ENCODE data around the gene NME4. TPM values are rescaled to one million over a fixed set of nuclear protein-coding genes. Genes with fewer than 3 reads are reported as not detected.

NME4 gene
- total RNA-seq, 1 experiment from 2014 or later, result 68.2 TPM

DNA sequence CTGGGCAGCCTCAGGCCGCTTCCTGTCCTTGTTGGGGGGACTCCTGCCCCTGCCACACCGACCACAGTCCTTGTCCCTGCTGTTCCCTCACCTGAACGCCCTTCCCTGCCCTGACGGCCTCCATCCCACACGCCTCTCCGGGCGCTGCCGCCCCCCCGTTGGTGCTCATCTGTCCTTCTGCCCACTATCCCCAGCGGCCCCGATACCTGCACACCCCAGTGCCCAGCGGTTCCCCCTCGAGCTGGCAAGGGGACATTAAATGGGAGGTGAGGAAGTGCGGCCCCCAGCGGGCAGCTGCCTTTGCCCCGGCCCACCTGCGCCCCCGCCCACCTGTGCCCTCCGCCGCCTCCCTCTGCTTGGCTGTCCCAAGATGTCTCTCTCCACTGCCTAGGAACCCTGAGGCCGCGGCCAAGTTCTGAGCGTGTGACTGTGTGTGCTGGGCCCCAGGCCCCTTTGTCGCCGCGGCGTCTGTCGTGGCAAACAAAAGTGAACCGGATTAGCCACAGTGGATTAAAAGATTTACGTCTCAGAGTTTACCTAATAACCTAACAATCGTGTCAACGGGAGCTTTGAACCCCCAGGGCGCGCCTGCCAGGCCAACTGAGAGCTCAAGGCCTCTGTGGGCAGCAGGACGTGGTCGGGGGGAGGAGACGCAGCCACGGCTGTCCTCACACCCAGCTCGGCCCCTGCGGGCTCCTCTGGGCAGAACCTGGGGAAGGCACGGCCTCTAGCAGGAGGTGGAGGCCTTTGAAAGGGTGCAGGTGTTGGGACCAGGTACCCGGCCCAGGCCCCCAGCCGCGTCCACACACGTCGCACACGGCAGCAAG lies 36.9 kb upstream of the NME4 start:
- Histone ChIP-seq H3K9ac (ENCODE audit: low read length) (no peak overlapping the region), H3K9me3 (ENCODE audit: control insufficient read depth in 1 of 2, insufficient read depth in 1 of 2, low read depth in 1 of 2, low read length in 2 of 2) (no peaks in the 10 kb centered on the region), H3K36me3 (ENCODE audit: control insufficient read depth in 1 of 2, insufficient read depth in 2 of 2, low read length in 2 of 2) (no peaks in the 10 kb centered on the region), H2AFZ (ENCODE audit: low read depth, low read length, poor library complexity, severe bottlenecking) (no peak overlapping the region), H3K27me3 (ENCODE audit: insufficient read depth, low read length) (no peaks in the 10 kb centered on the region), H4K20me1 (ENCODE audit: insufficient read depth) (no peaks in the 10 kb centered on the region), H3K27ac (ENCODE audit: low read depth, low read length) (no peak overlapping the region), H3K4me2 (ENCODE audit: low read length) (no peak overlapping the region), H3K79me2 (ENCODE audit: insufficient read depth, low read length) (no peaks in the 10 kb centered on the region), H3K9me2 (ENCODE audit: insufficient read depth) (no peaks in the 10 kb centered on the region), H3K4me1 (ENCODE audit: control insufficient read depth in 1 of 2, insufficient read depth in 2 of 2, low read length in 2 of 2) (no peaks in the 10 kb centered on the region), H3K4me3 (replicated peaks in 1 of 2; ENCODE audit: low read depth in 1 of 2, low read length in 2 of 2) (no peak overlapping the region)
- no peak for TF ChIP-seq SP1 (IDR thresholded peaks at IDR 0.05; ENCODE audit: low read depth)
- TF ChIP-seq CBX3 (IDR thresholded peaks at IDR 0.05; ENCODE audit: low read depth), result no peak
- TF ChIP-seq EZH2 (IDR thresholded peaks at IDR 0.05), result no peak
- TF ChIP-seq, protein P1, sequence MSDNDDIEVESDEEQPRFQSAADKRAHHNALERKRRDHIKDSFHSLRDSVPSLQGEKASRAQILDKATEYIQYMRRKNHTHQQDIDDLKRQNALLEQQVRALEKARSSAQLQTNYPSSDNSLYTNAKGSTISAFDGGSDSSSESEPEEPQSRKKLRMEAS (IDR thresholded peaks at IDR 0.05), result no peak
- no peak for TF ChIP-seq ELF1 (IDR thresholded peaks at IDR 0.05; ENCODE audit: borderline replicate concordance, low read depth)
- TF ChIP-seq, protein P2, sequence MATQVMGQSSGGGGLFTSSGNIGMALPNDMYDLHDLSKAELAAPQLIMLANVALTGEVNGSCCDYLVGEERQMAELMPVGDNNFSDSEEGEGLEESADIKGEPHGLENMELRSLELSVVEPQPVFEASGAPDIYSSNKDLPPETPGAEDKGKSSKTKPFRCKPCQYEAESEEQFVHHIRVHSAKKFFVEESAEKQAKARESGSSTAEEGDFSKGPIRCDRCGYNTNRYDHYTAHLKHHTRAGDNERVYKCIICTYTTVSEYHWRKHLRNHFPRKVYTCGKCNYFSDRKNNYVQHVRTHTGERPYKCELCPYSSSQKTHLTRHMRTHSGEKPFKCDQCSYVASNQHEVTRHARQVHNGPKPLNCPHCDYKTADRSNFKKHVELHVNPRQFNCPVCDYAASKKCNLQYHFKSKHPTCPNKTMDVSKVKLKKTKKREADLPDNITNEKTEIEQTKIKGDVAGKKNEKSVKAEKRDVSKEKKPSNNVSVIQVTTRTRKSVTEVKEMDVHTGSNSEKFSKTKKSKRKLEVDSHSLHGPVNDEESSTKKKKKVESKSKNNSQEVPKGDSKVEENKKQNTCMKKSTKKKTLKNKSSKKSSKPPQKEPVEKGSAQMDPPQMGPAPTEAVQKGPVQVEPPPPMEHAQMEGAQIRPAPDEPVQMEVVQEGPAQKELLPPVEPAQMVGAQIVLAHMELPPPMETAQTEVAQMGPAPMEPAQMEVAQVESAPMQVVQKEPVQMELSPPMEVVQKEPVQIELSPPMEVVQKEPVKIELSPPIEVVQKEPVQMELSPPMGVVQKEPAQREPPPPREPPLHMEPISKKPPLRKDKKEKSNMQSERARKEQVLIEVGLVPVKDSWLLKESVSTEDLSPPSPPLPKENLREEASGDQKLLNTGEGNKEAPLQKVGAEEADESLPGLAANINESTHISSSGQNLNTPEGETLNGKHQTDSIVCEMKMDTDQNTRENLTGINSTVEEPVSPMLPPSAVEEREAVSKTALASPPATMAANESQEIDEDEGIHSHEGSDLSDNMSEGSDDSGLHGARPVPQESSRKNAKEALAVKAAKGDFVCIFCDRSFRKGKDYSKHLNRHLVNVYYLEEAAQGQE (IDR thresholded peaks at IDR 0.05; ENCODE audit: low read depth), result no peak
- no peak for TF ChIP-seq TCF7L2 (IDR thresholded peaks at IDR 0.05; ENCODE audit: borderline replicate concordance, extremely low read depth, insufficient read depth, insufficient read length)
- TF ChIP-seq POLR2AphosphoS5 (IDR thresholded peaks at IDR 0.05; ENCODE audit: low read depth, low read length), result no peak
- TF ChIP-seq RAD21 (IDR thresholded peaks at IDR 0.05; ENCODE audit: low read depth), result no peak
- TF ChIP-seq, protein P3, sequence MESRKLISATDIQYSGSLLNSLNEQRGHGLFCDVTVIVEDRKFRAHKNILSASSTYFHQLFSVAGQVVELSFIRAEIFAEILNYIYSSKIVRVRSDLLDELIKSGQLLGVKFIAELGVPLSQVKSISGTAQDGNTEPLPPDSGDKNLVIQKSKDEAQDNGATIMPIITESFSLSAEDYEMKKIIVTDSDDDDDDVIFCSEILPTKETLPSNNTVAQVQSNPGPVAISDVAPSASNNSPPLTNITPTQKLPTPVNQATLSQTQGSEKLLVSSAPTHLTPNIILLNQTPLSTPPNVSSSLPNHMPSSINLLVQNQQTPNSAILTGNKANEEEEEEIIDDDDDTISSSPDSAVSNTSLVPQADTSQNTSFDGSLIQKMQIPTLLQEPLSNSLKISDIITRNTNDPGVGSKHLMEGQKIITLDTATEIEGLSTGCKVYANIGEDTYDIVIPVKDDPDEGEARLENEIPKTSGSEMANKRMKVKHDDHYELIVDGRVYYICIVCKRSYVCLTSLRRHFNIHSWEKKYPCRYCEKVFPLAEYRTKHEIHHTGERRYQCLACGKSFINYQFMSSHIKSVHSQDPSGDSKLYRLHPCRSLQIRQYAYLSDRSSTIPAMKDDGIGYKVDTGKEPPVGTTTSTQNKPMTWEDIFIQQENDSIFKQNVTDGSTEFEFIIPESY (IDR thresholded peaks at IDR 0.05; ENCODE audit: extremely low read depth, insufficient replicate concordance, low read length), result no peak
- no peak for TF ChIP-seq SIN3A (IDR thresholded peaks at IDR 0.05; ENCODE audit: low read depth)
- TF ChIP-seq JUND (IDR thresholded peaks at IDR 0.05), result no peak
- no peak for TF ChIP-seq EZH2phosphoT487 (IDR thresholded peaks at IDR 0.05; ENCODE audit: borderline replicate concordance)
- no peak for TF ChIP-seq EGR1 (IDR thresholded peaks at IDR 0.05; ENCODE audit: low read depth)
- no peak for TF ChIP-seq SRF (IDR thresholded peaks at IDR 0.05; ENCODE audit: low read depth)
- TF ChIP-seq POLR2A (IDR thresholded peaks at IDR 0.05; ENCODE audit: borderline replicate concordance, extremely low read depth, insufficient read depth, insufficient read length), result no peak
- no TSS peak for BruUV-seq (replicated peaks)
- ChIA-PET RAD21 (ENCODE audit: low non-redundant PET in 1 of 2, low total read pairs in 2 of 2, uncharacterized antibody in 2 of 2, unreplicated experiment in 2 of 2) (interaction anchor here in 1 of 2 experiments (0.7 kb wide), 1 partner anchor 141 kb away, joined by 3 read pairs; no protein-coding TSS in a partner anchor), CTCF (no interaction called here), POLR2A (no interaction called here)
- intact Hi-C loops (cut with micrococcal nuclease), result no loop called here
- no peak for ATAC-seq
- DNase-seq (ENCODE audit: low read depth, low spot score), result no peak

Measured in HCT116 (cell line).